HG03060 (cell line): Measurements from ENCODE around the gene NUB1.

ENCODE experiments used
- ATAC-seq: cut with Tn5 transposase; IDR thresholded peaks from one replicate; pipeline ENCODE4 v1.9.1; 2021; ENCODE audit warnings: low read depth, moderate number of reproducible peaks; ENCODE audit not compliant: unreplicated experiment

NUB1 gene

GRCh38 chr7:151374726-151375125 lies 33.1 kb downstream of the NUB1 start:
- no peak for ATAC-seq

- ATAC-seq = no peak
Observed at GRCh38 chr7:151375530-151376217, 34.1 kb downstream of the NUB1 start.

GRCh38 chr7:151376218-151376902 lies 34.7 kb downstream of the NUB1 start:
- no peak for ATAC-seq

DNA sequence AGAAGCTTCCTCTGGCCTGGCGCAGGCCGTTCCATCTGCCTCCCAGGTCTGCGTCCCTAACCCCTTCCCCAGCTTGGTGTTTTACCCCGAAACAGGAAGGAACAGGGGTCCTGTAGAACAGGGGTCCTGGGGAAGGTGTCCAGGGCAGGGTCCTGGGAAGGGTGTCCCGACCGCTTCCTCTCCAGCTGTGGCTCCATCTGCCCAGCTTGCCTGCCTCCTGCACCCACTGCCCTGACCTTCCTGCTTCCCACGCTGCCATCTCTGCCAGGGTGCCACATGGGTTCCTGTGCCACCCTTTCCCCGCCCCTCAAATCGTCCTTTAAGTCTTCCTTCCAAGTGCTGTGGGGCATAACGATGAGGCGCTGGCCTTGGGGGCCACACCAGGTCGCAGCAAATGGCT lies 35.8 kb downstream of the NUB1 start:
- ATAC-seq = no peak

GRCh38 chr7:151378011-151378410 lies 36.4 kb downstream of the NUB1 start:
- ATAC-seq = no peak

GRCh38 chr7:151378496-151379192 lies 37.0 kb downstream of the NUB1 start:
- no peak for ATAC-seq

DNA sequence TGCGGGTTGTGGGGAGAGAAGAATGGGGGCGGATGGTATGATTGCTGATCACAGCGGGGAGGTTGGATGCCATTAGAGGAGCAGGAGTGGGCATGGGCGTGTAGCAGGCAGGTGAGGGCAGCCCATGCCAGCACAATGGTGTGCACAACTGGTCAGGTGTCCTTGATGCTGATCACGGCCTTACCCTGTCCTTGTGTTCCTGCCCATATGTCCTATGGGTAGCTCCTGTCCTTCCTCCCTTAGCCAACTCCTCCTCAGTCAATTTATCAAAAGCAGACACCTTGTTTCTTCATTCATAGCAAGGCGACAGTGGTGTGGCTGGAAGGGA lies 37.5 kb downstream of the NUB1 start:
- ATAC-seq = no peak

GRCh38 chr7:151379534-151380198 lies 38.1 kb downstream of the NUB1 start:
- ATAC-seq = no peak

DNA sequence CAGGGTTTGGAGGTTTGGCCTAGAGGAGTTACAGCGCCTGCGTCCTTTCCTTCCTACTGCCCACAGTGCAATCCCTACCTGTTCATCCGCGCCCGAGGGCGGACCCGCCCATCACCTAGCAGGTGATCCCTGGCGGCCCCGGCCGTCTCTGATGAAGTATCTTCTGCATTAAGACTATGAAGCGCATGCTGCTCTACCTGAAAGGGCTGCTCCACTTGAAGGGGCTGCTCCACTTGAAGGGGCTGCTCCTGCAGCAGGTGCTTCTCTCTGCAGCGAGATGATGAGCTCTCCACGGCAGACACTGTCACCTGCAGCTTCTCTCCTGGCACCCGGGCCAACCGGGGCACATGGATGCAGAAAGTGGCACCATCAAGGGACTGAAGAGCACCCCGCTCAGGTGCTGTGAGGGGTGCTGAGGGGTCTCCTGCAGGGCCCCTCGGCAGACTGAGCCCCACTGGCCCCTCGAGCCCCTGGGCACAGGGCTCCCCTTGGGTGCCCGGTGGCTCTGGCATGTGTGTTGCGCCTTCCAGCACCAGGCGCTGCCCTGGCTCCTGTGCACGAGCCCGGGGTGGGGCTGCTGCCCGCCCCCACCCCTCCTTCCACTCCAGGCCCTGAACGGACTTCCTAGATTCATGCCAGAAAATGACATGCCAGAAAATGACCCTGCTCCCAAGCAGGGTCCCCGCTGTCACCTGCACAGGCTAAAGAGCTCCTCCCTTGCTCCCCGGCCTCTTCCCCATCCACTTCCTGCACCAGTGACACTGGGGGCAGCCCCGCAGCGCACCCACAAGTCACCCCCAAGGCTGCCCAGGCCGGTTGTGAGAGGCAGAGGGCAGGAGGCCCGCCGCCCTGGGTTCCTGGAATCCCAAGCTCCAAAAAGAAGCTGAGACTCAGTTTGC lies 38.8 kb downstream of the NUB1 start:
- no peak for ATAC-seq

- ATAC-seq = no peak
Observed at GRCh38 chr7:151381098-151381347, 39.4 kb downstream of the NUB1 start.

DNA sequence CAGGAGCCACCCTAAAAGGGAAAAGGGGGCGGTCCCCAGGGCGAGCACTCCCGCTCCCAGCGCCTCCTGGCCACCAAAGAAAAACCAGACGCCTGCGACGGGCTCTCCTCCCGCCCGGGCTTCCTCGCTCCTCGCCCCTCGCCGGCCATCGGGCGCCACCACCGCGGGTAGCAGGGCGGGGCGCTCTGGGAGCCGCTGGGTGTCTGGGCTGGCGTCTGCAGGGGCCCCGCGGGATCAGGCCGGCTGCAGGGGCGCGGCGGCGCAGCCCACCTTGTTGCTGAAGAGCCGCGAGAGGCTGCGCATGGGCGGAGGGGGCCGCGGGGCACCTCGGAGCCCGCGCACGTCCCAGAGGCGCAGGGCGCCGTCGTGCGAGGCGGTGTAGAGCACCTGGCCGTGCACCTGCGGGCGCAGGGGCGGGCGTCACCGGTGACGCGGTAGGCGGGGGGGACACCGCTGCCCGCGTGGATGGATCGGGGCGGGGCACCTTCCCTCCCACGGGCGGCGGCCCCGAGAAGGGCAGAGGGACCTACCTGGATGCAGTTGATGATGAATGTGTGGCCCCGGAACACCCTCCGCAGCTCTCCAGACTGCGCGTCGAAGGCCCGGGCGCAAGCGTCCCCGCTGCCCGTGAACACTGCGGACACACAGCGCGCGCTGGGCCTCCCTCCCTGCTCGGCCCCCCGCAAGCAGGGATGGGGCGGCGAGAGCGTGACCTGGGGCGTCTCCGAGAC lies 39.9 kb downstream of the NUB1 start:
- ATAC-seq = no peak

DNA sequence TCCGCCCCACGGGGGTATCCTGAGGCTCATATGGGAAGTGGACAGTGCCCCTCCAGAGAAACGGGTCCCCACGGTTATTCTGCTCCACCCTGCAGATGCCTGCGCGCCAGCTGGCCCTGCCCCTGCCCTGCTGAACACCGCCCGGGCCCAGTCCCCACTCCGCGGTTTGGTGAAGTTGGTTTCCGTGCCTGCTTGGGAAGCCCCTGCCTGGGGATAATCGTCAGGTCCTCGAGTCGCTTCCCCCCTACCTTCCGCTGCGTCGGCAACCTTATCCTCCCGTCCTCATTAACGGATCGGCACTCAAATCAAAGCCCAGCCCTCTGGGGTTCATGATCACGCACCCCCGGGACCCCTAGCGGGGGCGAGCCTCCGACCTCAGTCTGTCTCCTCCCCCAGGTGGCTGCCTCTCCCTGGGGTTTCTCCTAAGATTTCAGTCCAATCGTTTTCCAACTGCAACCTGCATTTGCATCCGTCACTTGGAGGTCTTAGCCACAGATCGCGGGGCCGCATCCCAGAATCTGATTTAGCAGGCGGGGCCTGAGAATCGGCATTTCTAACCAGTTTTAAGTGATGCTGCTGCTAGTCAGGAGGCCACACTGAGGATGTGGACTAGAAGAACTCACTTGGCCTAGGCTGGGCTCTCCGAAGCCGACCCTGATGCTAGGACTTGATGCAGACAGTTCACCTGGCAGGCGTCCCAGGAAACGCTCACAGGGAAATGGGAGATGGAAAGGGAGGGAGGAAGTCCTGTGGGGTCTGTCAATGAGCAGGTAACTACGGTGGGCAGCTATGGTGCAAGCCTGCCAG lies 40.7 kb downstream of the NUB1 start:
- no peak for ATAC-seq

DNA sequence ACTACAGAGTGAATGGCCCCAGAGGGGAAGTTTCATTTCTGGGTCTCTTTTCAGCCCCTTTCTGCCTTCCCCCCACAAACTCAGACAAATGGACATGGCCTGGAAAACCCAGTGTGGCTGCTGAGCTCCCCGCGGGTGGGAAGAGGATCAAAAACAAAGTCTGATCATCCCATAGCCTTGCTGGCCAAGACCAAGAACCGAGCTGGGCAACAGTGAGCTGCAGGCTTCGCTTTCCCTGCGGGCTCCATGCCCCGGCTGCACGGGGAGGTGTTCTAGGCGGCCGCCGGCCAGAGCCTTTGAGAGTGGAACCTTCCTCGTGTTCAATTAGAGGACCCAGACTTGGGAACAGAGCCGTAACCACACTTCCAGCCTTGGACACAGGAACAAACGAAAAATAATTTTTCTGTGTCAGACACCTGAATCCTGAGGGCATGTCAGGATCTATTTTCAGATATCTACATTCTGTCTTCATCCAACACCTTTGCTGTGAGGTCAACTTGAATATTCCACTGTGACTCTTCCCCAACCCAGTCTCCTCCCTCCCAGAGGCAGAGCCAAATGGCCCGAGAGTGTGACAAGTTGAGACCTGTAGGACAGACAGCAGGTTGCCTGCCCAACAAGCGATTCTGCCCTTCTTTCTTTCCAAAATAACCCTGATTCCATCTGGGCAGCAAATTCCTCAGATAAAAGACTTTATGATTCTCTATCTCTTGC lies 42.2 kb downstream of the NUB1 start:
- ATAC-seq = no peak

DNA sequence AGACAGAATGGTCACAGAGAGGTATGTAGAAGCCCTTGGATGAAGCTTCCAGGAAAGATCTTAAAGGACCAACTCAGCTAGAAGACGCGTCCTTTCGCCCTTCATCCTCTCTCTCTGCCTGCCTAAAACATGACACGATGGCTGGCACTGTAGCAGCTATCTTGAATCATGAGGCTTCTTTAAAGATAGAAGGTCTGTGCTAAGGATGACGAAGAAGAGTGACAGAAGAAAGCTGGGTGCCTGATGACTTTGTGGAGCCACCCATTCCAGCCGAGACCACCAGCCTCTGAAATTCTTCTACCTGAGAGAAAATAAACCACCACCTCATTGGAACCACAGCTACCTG lies 42.7 kb downstream of the NUB1 start:
- no peak for ATAC-seq

- ATAC-seq = no peak
Observed at GRCh38 chr7:151384776-151385625, 43.4 kb downstream of the NUB1 start.

GRCh38 chr7:151385626-151386300 lies 44.2 kb downstream of the NUB1 start:
- no peak for ATAC-seq
